A549 (cell line): ENCODE measurements around the gene TBX5. TPM values are rescaled to one million over a fixed set of nuclear protein-coding genes. Genes with fewer than 3 reads are reported as not detected.

Experiments used
- ATAC-seq, 2 experiments: fragments of 200-7000 bp in 1 of 2; fragments of >200 bp in 1 of 2; cut with Nextera tagmentation in 1 of 2; cut with Tn5 transposase in 1 of 2; 3 replicates each; pipeline versions ENCODE4 v1.8.0 to v1.9.1; 2018 to 2020; ENCODE audit warnings: mild to moderate bottlenecking in 1 of 2, moderate library complexity in 1 of 2
- CTCF ChIA-PET: fragments of 300-600 bp; sonication (Branson Sonifier 250); formaldehyde crosslinking; extraction: SDS; loops from one replicate; lab custom pipeline; 2021; ENCODE audit warnings: antibody characterized with exemption, inconsistent platforms; lab: Yijun Ruan, JAX
- POLR2A ChIA-PET: fragments of 350-600 bp; formaldehyde crosslinking; extraction: SDS; loops from one replicate; lab custom pipeline; 2021; ENCODE audit warnings: antibody characterized with exemption, inconsistent platforms; lab: Yijun Ruan, JAX
- DNase-seq, 2 experiments: peaks; one replicate each; pipeline versions ENCODE4 v3.0.0 to v3.0.0-alpha.2; 2011 to 2016; ENCODE audit warnings: low read depth in 1 of 2, low spot score in 1 of 2
- FAIRE-seq: peaks from 2 replicates; lab custom pipeline; 2011; peaks lifted over from hg19 to GRCh38; lab: Jason Lieb, UNC
- H3K27ac ChIP-seq, 2 experiments: fragments of >200 bp; sonication (Bioruptor Twin); formaldehyde crosslinking; 3 replicates each; pipeline ENCODE4 v1.5.1; 2016 to 2017
- H3K4me1 ChIP-seq: fragments of >200 bp; sonication (Bioruptor Twin); formaldehyde crosslinking; 3 replicates; pipeline ENCODE4 v1.6.1; 2016
- H3K4me2 ChIP-seq: fragments of >200 bp; sonication (Bioruptor Twin); formaldehyde crosslinking; 3 replicates; pipeline ENCODE4 v1.6.1; 2016
- H3K4me3 ChIP-seq: fragments of >200 bp; sonication (Bioruptor Twin); formaldehyde crosslinking; 3 replicates; pipeline ENCODE4 v1.5.1; 2016
- H3K9me3 ChIP-seq: fragments of >200 bp; sonication (Bioruptor Twin); formaldehyde crosslinking; 3 replicates; pipeline ENCODE4 v1.6.1; 2016
- CBX8 ChIP-seq: fragments of 200-600 bp; sonication (generic); IDR thresholded peaks from 2 replicates; pipeline ENCODE4 v1.6.1; 2016
- CEBPB ChIP-seq, 2 experiments: fragments of >200 bp in 1 of 2; sonication (Bioruptor Twin) in 1 of 2; formaldehyde crosslinking in 1 of 2; IDR thresholded peaks; 2 replicates each; pipeline ENCODE4 v1.6.1; 2012 to 2016
- EHF ChIP-seq: fragments of 250-450 bp; sonication (Bioruptor Pico); IDR thresholded peaks from 2 replicates; pipeline ENCODE4 v1.5.0; 2020; ENCODE audit warnings: mild to moderate bottlenecking
- EHMT2 ChIP-seq: fragments of 200-600 bp; sonication (generic); IDR thresholded peaks from 2 replicates; pipeline ENCODE4 v1.6.1; 2016; ENCODE audit warnings: antibody characterized with exemption, low read depth, mild to moderate bottlenecking, moderate library complexity
- ESRRA ChIP-seq: fragments of 150-350 bp; IDR thresholded peaks from 2 replicates; pipeline ENCODE4 v1.6.1; 2014; ENCODE audit warnings: mild to moderate bottlenecking, low read length, borderline replicate concordance
- HOXB5 ChIP-seq: fragments of 250-450 bp; sonication (Bioruptor Pico); IDR thresholded peaks from 2 replicates; pipeline ENCODE4 v1.5.0; 2020; ENCODE audit warnings: mild to moderate bottlenecking, moderate library complexity
- JUN ChIP-seq, 2 experiments: fragments of >200 bp; sonication (Bioruptor Twin); formaldehyde crosslinking; IDR thresholded peaks; 2 replicates in 1 of 2; 3 replicates in 1 of 2; pipeline ENCODE4 v1.6.1; 2016 to 2017
- JUNB ChIP-seq: fragments of >200 bp; sonication (Bioruptor Twin); formaldehyde crosslinking; IDR thresholded peaks from 2 replicates; pipeline ENCODE4 v1.6.1; 2016
- MAFK ChIP-seq: fragments of 450-650 bp; IDR thresholded peaks from 2 replicates; pipeline ENCODE4 v1.6.1; 2014; ENCODE audit not compliant: partially characterized antibody
- MYC ChIP-seq: IDR thresholded peaks from 2 replicates; pipeline ENCODE4 v1.6.1; 2012; ENCODE audit warnings: mild to moderate bottlenecking, inconsistent platforms, low read length, improper control_type of control experiment, borderline replicate concordance
- NR3C1 ChIP-seq: fragments of >200 bp; sonication (Bioruptor Twin); formaldehyde crosslinking; IDR thresholded peaks from 3 replicates; pipeline ENCODE4 v1.6.1; 2017
- REST ChIP-seq: fragments of 200-600 bp; sonication (generic); IDR thresholded peaks from 2 replicates; pipeline ENCODE4 v1.6.1; 2016; ENCODE audit warnings: antibody characterized with exemption, mild to moderate bottlenecking, moderate library complexity
- RNF2 ChIP-seq: fragments of 200-600 bp; sonication (generic); IDR thresholded peaks from 2 replicates; pipeline ENCODE4 v1.6.1; 2016; ENCODE audit warnings: low read depth, mild to moderate bottlenecking, antibody characterized with exemption, moderate library complexity, borderline replicate concordance
- TFCP2L1 ChIP-seq: fragments of 250-450 bp; sonication (Bioruptor Pico); IDR thresholded peaks from 2 replicates; pipeline ENCODE4 v1.5.0; 2021; ENCODE audit warnings: mild to moderate bottlenecking
- ZFP36 ChIP-seq: fragments of 450-650 bp; IDR thresholded peaks from 2 replicates; pipeline ENCODE4 v1.6.1; 2014; ENCODE audit warnings: borderline replicate concordance; ENCODE audit not compliant: partially characterized antibody
- ZSCAN20 ChIP-seq: fragments of 250-450 bp; sonication (Bioruptor Pico); IDR thresholded peaks from 2 replicates; pipeline ENCODE4 v1.8.0; 2022; ENCODE audit warnings: mild to moderate bottlenecking, moderate library complexity
- WGBS: methylation state at CpG from one replicate; pipeline ENCODE4 v1.1.6; 2017; ENCODE audit errors: missing lambda C conversion rate; 5-methylcytosine and 5-hydroxymethylcytosine counted together
- polyA plus RNA-seq, 4 experiments: library from polyadenylated mRNA; depleted of rRNA in 3 of 4; stranded (reverse); fragments of >200 nt; fragmentation: RNase III in 1 of 4; extraction: RNeasy Plus Mini Kit Qiagen cat#74134 plus additional on column Dnase treatment in 1 of 4; gene quantifications; 2 replicates in 3 of 4; 3 replicates in 1 of 4; pipeline ENCODE4 v1.2.3, GENCODE V29; 2011 to 2017
- TF ChIP-seq, protein P1 (sequence below): fragments of 150-350 bp; IDR thresholded peaks from 2 replicates; pipeline ENCODE4 v1.6.1; 2014; ENCODE audit warnings: low read depth, mild to moderate bottlenecking, low read length
- TF ChIP-seq, protein P2 (sequence below): IDR thresholded peaks from 2 replicates; pipeline ENCODE4 v1.6.1; 2012; ENCODE audit warnings: low read depth, borderline replicate concordance

Gene TBX5
- polyA plus RNA-seq, 2 of the 4 experiments (the other 2 are of a cell fraction): not detected

GRCh38 chr12:114411071-114411837 lies 5.3 kb upstream of the TBX5 start (continued):
- TF ChIP-seq, protein P1, sequence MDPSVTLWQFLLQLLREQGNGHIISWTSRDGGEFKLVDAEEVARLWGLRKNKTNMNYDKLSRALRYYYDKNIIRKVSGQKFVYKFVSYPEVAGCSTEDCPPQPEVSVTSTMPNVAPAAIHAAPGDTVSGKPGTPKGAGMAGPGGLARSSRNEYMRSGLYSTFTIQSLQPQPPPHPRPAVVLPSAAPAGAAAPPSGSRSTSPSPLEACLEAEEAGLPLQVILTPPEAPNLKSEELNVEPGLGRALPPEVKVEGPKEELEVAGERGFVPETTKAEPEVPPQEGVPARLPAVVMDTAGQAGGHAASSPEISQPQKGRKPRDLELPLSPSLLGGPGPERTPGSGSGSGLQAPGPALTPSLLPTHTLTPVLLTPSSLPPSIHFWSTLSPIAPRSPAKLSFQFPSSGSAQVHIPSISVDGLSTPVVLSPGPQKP: no peak
- TF ChIP-seq, all 56 proteins: peak for 0

GRCh38 chr12:114409852-114410600 lies 4.1 kb upstream of the TBX5 start:
- ATAC-seq (no peak), DNase-seq (no peak), FAIRE-seq (no peak)
- no peak overlapping the region for H3K4me2 ChIP-seq
- ChIA-PET CTCF (no interaction called here), POLR2A (no interaction called here)
- whole genome bisulfite sequencing: 40% methylated on average over 12 of the region's 12 CpGs
- no peak overlapping the region for H3K27ac ChIP-seq
- no peak overlapping the region for H3K4me3 ChIP-seq
- H3K9me3 ChIP-seq: no peaks in the 10 kb centered on the region
- H3K4me1 ChIP-seq: no peaks in the 10 kb centered on the region
- no peak for TF ChIP-seq MAFK
- TF ChIP-seq, protein P2, sequence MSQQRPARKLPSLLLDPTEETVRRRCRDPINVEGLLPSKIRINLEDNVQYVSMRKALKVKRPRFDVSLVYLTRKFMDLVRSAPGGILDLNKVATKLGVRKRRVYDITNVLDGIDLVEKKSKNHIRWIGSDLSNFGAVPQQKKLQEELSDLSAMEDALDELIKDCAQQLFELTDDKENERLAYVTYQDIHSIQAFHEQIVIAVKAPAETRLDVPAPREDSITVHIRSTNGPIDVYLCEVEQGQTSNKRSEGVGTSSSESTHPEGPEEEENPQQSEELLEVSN: no peak
- TF ChIP-seq MYC: no peak
- no peak for TF ChIP-seq ESRRA
- TF ChIP-seq JUN (IDR thresholded peaks at IDR 0.05): no peak
- no peak for TF ChIP-seq REST
- TF ChIP-seq ZFP36: no peak
- TF ChIP-seq RNF2: no peak
- TF ChIP-seq CEBPB (IDR thresholded peaks at IDR 0.05): no peak
- TF ChIP-seq ZSCAN20: no peak
- TF ChIP-seq JUNB: no peak
- TF ChIP-seq CBX8: no peak
- no peak for TF ChIP-seq NR3C1
- TF ChIP-seq HOXB5 (CRISPR knock-in tag): no peak
- no peak for TF ChIP-seq EHMT2
- no peak for TF ChIP-seq TFCP2L1 (CRISPR knock-in tag)
- no peak for TF ChIP-seq EHF
